Activated T-helper 1 cell treated with anti-CD3 and anti-CD28 coated beads, Interleukin-12 subunit alpha, Interleukin-12 subunit beta, Interleukin-2, Interleukin-4 antibody, amounts not matched to agents 30 ng/mL and 10 ng/mL and 1 ng/mL, durations not matched to agents 14 hours and 24 hours and 36 hours (primary cell): ENCODE measurements around the gene DYNC1I1. TPM values are rescaled to one million over a fixed set of nuclear protein-coding genes. Genes with fewer than 3 reads are reported as not detected.

Experiments used
- DNase-seq: peaks from one replicate; pipeline ENCODE4 v3.0.0; 2021; ENCODE audit warnings: low spot score
- H3K27ac Mint-ChIP-seq: one replicate; pipeline ENCODE4 v1.8.0; 2021; ENCODE audit warnings: mild to moderate bottlenecking, mixed read lengths
- H3K27me3 Mint-ChIP-seq: one replicate; pipeline ENCODE4 v1.8.0; 2022; ENCODE audit warnings: mild to moderate bottlenecking, moderate library complexity, mixed read lengths; ENCODE audit not compliant: insufficient read depth
- H3K36me3 Mint-ChIP-seq: one replicate; pipeline ENCODE4 v1.8.0; 2021; ENCODE audit warnings: low read depth, mixed read lengths
- H3K4me1 Mint-ChIP-seq: one replicate; pipeline ENCODE4 v1.8.0; 2021; ENCODE audit warnings: low read depth, mixed read lengths
- H3K4me3 Mint-ChIP-seq: one replicate; pipeline ENCODE4 v1.8.0; 2021; ENCODE audit warnings: mild to moderate bottlenecking, moderate library complexity, mixed read lengths
- H3K9me3 Mint-ChIP-seq: one replicate; pipeline ENCODE4 v1.8.0; 2021; ENCODE audit warnings: mixed read lengths
- intact Hi-C: fragments of 100-400 bp; cut with micrococcal nuclease; formaldehyde crosslinking; loops from one replicate; pipeline ENCODE4 v1.15.1; 2024
- total RNA-seq: library from RNA; stranded (reverse); gene quantifications from 2 replicates; pipeline ENCODE4 v1.2.3, GENCODE V29; 2022

Gene DYNC1I1
- total RNA-seq, 1 donor from 2014 or later, result not detected

GRCh38 chr7:95843286-95843685 lies 70.9 kb downstream of the DYNC1I1 start:
- Mint-ChIP-seq H3K4me1 (no peaks in the 10 kb centered on the region), H3K27ac (no peak overlapping the region), H3K36me3 (no peaks in the 10 kb centered on the region), H3K9me3 (peaks cover 3% of the 10 kb centered on the region), H3K27me3 (no peaks in the 10 kb centered on the region), H3K4me3 (no peak overlapping the region)
- intact Hi-C loops, result no loop called here
- DNase-seq, result no peak

GRCh38 chr7:95845007-95845406 lies 72.7 kb downstream of the DYNC1I1 start:
- Mint-ChIP-seq H3K9me3 (peaks cover 3% of the 10 kb centered on the region), H3K27ac (no peak overlapping the region), H3K27me3 (no peaks in the 10 kb centered on the region), H3K4me1 (no peaks in the 10 kb centered on the region), H3K36me3 (no peaks in the 10 kb centered on the region), H3K4me3 (no peak overlapping the region)
- intact Hi-C loops, result no loop called here
- no peak for DNase-seq

GRCh38 chr7:95847061-95847460 lies 74.7 kb downstream of the DYNC1I1 start:
- Mint-ChIP-seq H3K4me3 (no peak overlapping the region), H3K4me1 (no peaks in the 10 kb centered on the region), H3K9me3 (no peaks in the 10 kb centered on the region), H3K36me3 (no peaks in the 10 kb centered on the region), H3K27me3 (no peaks in the 10 kb centered on the region), H3K27ac (no peak overlapping the region)
- intact Hi-C loops, result no loop called here
- DNase-seq, result no peak

GRCh38 chr7:95859429-95859828 lies 87.1 kb downstream of the DYNC1I1 start:
- no peaks in the 10 kb centered on the region for H3K4me1 Mint-ChIP-seq
- H3K36me3 Mint-ChIP-seq, result no peaks in the 10 kb centered on the region
- intact Hi-C loops, result no loop called here
- H3K4me3 Mint-ChIP-seq, result no peak overlapping the region
- H3K27ac Mint-ChIP-seq, result no peak overlapping the region
- H3K27me3 Mint-ChIP-seq, result no peaks in the 10 kb centered on the region
- no peak for DNase-seq
- H3K9me3 Mint-ChIP-seq, result no peaks in the 10 kb centered on the region

GRCh38 chr7:95861041-95861440 lies 88.7 kb downstream of the DYNC1I1 start:
- Mint-ChIP-seq H3K4me1 (no peaks in the 10 kb centered on the region), H3K36me3 (no peaks in the 10 kb centered on the region), H3K27me3 (no peaks in the 10 kb centered on the region), H3K27ac (no peak overlapping the region), H3K4me3 (no peak overlapping the region), H3K9me3 (no peaks in the 10 kb centered on the region)
- DNase-seq, result no peak
- intact Hi-C loops, result no loop called here

- no peak for DNase-seq
- Mint-ChIP-seq H3K27me3 (no peaks in the 10 kb centered on the region), H3K4me1 (no peaks in the 10 kb centered on the region), H3K27ac (no peak overlapping the region), H3K36me3 (no peaks in the 10 kb centered on the region), H3K9me3 (no peaks in the 10 kb centered on the region), H3K4me3 (no peak overlapping the region)
- intact Hi-C loops, result no loop called here
Measured at GRCh38 chr7:95863623-95864022, 91.3 kb downstream of the DYNC1I1 start.

- H3K9me3 Mint-ChIP-seq, result no peaks in the 10 kb centered on the region
- DNase-seq, result no peak
- H3K4me3 Mint-ChIP-seq, result no peak overlapping the region
- H3K27me3 Mint-ChIP-seq, result no peaks in the 10 kb centered on the region
- no peak overlapping the region for H3K27ac Mint-ChIP-seq
- intact Hi-C loops, result no loop called here
- no peaks in the 10 kb centered on the region for H3K4me1 Mint-ChIP-seq
- no peaks in the 10 kb centered on the region for H3K36me3 Mint-ChIP-seq
Measured at GRCh38 chr7:95865716-95866371, 93.5 kb downstream of the DYNC1I1 start.

GRCh38 chr7:95867309-95867708 lies 95.0 kb downstream of the DYNC1I1 start:
- no peaks in the 10 kb centered on the region for H3K27me3 Mint-ChIP-seq
- DNase-seq, result no peak

GRCh38 chr7:95871075-95871848 lies 98.9 kb downstream of the DYNC1I1 start:
- intact Hi-C loops, result loop anchor here (1.0 kb wide), 3 partner anchors 148 to 360 kb away; no protein-coding TSS in a partner anchor
- no peak overlapping the region for H3K4me3 Mint-ChIP-seq
- H3K9me3 Mint-ChIP-seq, result no peaks in the 10 kb centered on the region
- no peak for DNase-seq
- no peaks in the 10 kb centered on the region for H3K27me3 Mint-ChIP-seq
- H3K4me1 Mint-ChIP-seq, result no peaks in the 10 kb centered on the region
- H3K36me3 Mint-ChIP-seq, result no peaks in the 10 kb centered on the region
- no peak overlapping the region for H3K27ac Mint-ChIP-seq

More at GRCh38 chr7:95867309-95867708, 95.0 kb downstream of the DYNC1I1 start:
- Mint-ChIP-seq H3K9me3 (no peaks in the 10 kb centered on the region), H3K4me3 (no peak overlapping the region), H3K4me1 (no peaks in the 10 kb centered on the region), H3K36me3 (no peaks in the 10 kb centered on the region), H3K27ac (no peak overlapping the region)
- intact Hi-C loops, result no loop called here

GRCh38 chr7:95871896-95872295 lies 99.5 kb downstream of the DYNC1I1 start:
- Mint-ChIP-seq H3K4me1 (no peaks in the 10 kb centered on the region), H3K4me3 (no peak overlapping the region), H3K36me3 (no peaks in the 10 kb centered on the region), H3K27ac (no peak overlapping the region), H3K9me3 (no peaks in the 10 kb centered on the region), H3K27me3 (no peaks in the 10 kb centered on the region)
- no peak for DNase-seq
- intact Hi-C loops, result loop anchor here (1.0 kb wide), 3 partner anchors 149 to 361 kb away; no protein-coding TSS in a partner anchor

- H3K36me3 Mint-ChIP-seq, result no peaks in the 10 kb centered on the region
- intact Hi-C loops, result no loop called here
Measured at GRCh38 chr7:95874129-95874528, 101.8 kb downstream of the DYNC1I1 start.

GRCh38 chr7:95874541-95875265 lies 102.3 kb downstream of the DYNC1I1 start:
- H3K27ac Mint-ChIP-seq, result no peak overlapping the region
- no peaks in the 10 kb centered on the region for H3K36me3 Mint-ChIP-seq
- no peaks in the 10 kb centered on the region for H3K27me3 Mint-ChIP-seq
- intact Hi-C loops, result no loop called here
- no peaks in the 10 kb centered on the region for H3K4me1 Mint-ChIP-seq
- no peak for DNase-seq
- no peak overlapping the region for H3K4me3 Mint-ChIP-seq
- H3K9me3 Mint-ChIP-seq, result no peaks in the 10 kb centered on the region

More at GRCh38 chr7:95874129-95874528, 101.8 kb downstream of the DYNC1I1 start:
- DNase-seq, result no peak
- no peak overlapping the region for H3K27ac Mint-ChIP-seq
- H3K4me1 Mint-ChIP-seq, result no peaks in the 10 kb centered on the region
- H3K27me3 Mint-ChIP-seq, result no peaks in the 10 kb centered on the region
- no peak overlapping the region for H3K4me3 Mint-ChIP-seq
- no peaks in the 10 kb centered on the region for H3K9me3 Mint-ChIP-seq

- Mint-ChIP-seq H3K27ac (no peak overlapping the region), H3K36me3 (no peaks in the 10 kb centered on the region), H3K9me3 (no peaks in the 10 kb centered on the region)
Measured at GRCh38 chr7:95875519-95875918, 103.2 kb downstream of the DYNC1I1 start.

More at GRCh38 chr7:95875519-95875918, 103.2 kb downstream of the DYNC1I1 start:
- intact Hi-C loops, result no loop called here
- DNase-seq, result no peak
- Mint-ChIP-seq H3K4me3 (no peak overlapping the region), H3K27me3 (no peaks in the 10 kb centered on the region), H3K4me1 (no peaks in the 10 kb centered on the region)
